ENCODE data around the gene FAM98C. TPM values are rescaled to one million over a fixed set of nuclear protein-coding genes. Genes with fewer than 3 reads are reported as not detected.

The FAM98C gene
- total RNA-seq, 4 donors from 2014 or later = 8.7 to 27.1 (median 15.9) TPM

GRCh38 chr19:38374332-38375097 lies 28.4 kb upstream of the FAM98C start, which contains the start of gene PSMD8:
Gene PSMD8 (plus strand): TSS chr19:38374571. CDS start chr19:38374602, 31 bp downstream.
- Histone ChIP-seq H3K27ac (peak within 1 kb of the TSS; percentile 57 to 93 (median 90)), H3K36me3 (peaks cover 0 to 34% of the 10 kb centered on the region in 2 donors), H3K27me3 (peaks cover 5% of the 10 kb centered on the region), H3K4me3 (peak within 1 kb of the TSS; percentile 73 to 92), H3K9me3 (no peaks in the 10 kb centered on the region), H3K4me1 (peaks cover 8 to 32% (median 16%) of the 10 kb centered on the region in 3 donors)
- 0% methylated on average over 4 to 7 of the region's 65 CpGs for WGBS, 2 donors (ENCODE audit: low coverage in 1 of 2)
- peak; percentile 99 for ATAC-seq
- TF ChIP-seq CTCF (IDR thresholded peaks at IDR 0.05) (peak in 2 of 4 experiments; percentile 14 to 33), POLR2AphosphoS5 (IDR thresholded peaks at IDR 0.05) (peak; percentile 84), POLR2A (IDR thresholded peaks at IDR 0.05) (peak; percentile 92 to 95), EP300 (IDR thresholded peaks at IDR 0.05) (no peak)

GRCh38 chr19:38375098-38375493 lies 27.8 kb upstream of the FAM98C start:
- H3K9me3 ChIP-seq = no peaks in the 10 kb centered on the region
- ATAC-seq = no peak
- peaks cover 8 to 32% (median 16%) of the 10 kb centered on the region in 3 donors for H3K4me1 ChIP-seq
- TF ChIP-seq POLR2A (IDR thresholded peaks at IDR 0.05) (no peak), CTCF (IDR thresholded peaks at IDR 0.05) (no peak), EP300 (IDR thresholded peaks at IDR 0.05) (no peak), POLR2AphosphoS5 (IDR thresholded peaks at IDR 0.05) (no peak)
- H3K36me3 ChIP-seq = peaks cover 0 to 40% of the 10 kb centered on the region in 2 donors
- peak overlapping the region; percentile 73 to 92 for H3K4me3 ChIP-seq
- H3K27ac ChIP-seq = peak overlapping the region; percentile 57 to 93 (median 90)
- peaks cover 1% of the 10 kb centered on the region for H3K27me3 ChIP-seq
- WGBS, 2 donors (ENCODE audit: low coverage in 1 of 2) = 0% methylated on average over 1 to 12 of the region's 18 CpGs

- no peak overlapping the region for H3K27ac ChIP-seq
- H3K27me3 ChIP-seq = no peaks in the 10 kb centered on the region
- H3K9me3 ChIP-seq = no peaks in the 10 kb centered on the region
- 64% methylated on average over 5 of the region's 5 CpGs; no CpG with 5 or more reads in 1 of the 2 donors for WGBS, 2 donors (ENCODE audit: low coverage in 1 of 2)
- peaks cover 0 to 46% of the 10 kb centered on the region in 2 donors for H3K36me3 ChIP-seq
- TF ChIP-seq POLR2A (IDR thresholded peaks at IDR 0.05) = no peak
- TF ChIP-seq EP300 (IDR thresholded peaks at IDR 0.05) = no peak
- TF ChIP-seq POLR2AphosphoS5 (IDR thresholded peaks at IDR 0.05) = no peak
- TF ChIP-seq CTCF (IDR thresholded peaks at IDR 0.05) = no peak
- peak overlapping the region; percentile 73 to 92 for H3K4me3 ChIP-seq
- H3K4me1 ChIP-seq = peaks cover 8 to 32% (median 16%) of the 10 kb centered on the region in 3 donors
- no peak for ATAC-seq
Observed at GRCh38 chr19:38375748-38376147, 27.1 kb upstream of the FAM98C start.

- ATAC-seq = no peak
- Histone ChIP-seq H3K36me3 (peaks cover 0 to 55% of the 10 kb centered on the region in 2 donors), H3K9me3 (no peaks in the 10 kb centered on the region), H3K27ac (no peak overlapping the region), H3K4me1 (peaks cover 8 to 32% (median 16%) of the 10 kb centered on the region in 3 donors), H3K4me3 (no peak overlapping the region), H3K27me3 (no peaks in the 10 kb centered on the region)
- WGBS, 2 donors (ENCODE audit: low coverage in 1 of 2) = 40 to 44% methylated on average over 1 of the region's 3 CpGs
- no peak for TF ChIP-seq POLR2AphosphoS5 (IDR thresholded peaks at IDR 0.05)
- no peak for TF ChIP-seq POLR2A (IDR thresholded peaks at IDR 0.05)
- no peak for TF ChIP-seq CTCF (IDR thresholded peaks at IDR 0.05)
- no peak for TF ChIP-seq EP300 (IDR thresholded peaks at IDR 0.05)
Observed at GRCh38 chr19:38376576-38376975, 26.3 kb upstream of the FAM98C start.

Data from gastroesophageal sphincter (tissue), 4 donors.